HuH-7.5 (cell line): ENCODE measurements around the gene NUDCD3.

Experiments
- DNase-seq: peaks from one replicate; pipeline ENCODE4 v3.0.0; 2011; ENCODE audit warnings: low spot score

NUDCD3 gene

DNA sequence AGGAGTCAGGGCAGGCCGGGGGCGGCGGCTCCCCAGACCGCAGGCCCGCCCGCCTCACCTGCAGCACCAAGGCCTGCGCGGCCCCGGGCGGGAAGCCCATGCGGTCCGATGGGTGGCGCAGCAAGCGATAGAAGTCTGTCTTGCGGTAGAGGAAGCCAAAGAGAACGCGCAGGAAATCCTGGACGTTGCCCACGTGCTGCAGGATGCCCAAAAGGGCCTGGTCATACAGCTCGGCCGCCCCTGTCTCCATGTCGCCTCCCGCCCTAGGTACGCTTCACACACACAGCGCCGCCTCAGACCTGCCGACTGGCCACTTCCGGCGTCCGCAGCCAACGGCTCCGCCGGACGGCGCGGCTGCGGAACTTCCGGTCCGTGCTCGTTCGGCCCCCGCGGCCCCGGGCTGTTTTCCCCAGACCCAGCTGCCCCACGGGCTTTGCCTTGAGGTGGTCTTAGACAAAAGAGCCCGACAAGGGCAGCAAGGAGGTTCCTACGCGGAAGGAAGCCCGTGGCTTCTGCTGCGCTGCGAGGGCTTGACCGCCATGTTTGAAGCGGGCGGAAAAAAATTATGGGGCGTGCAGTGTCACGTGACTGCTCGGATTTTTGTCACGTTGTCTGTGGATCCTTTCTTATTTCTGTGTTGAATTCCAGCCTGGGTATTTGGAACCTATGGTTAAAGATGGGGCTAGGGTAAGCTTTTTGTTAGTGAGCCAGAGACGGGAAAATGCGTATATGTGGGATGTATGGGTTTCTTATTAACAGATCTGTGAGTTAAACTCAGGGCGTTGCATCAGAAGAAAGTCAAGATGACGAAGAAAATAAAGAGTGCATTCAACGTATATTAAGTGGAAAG, at the start of gene NUDCD3:
Gene NUDCD3, minus strand, starts transcription at position 308 of the 850 bp plus-strand sequence. Its CDS starts 58 bp downstream, at position 250.
- peak; percentile 82 for DNase-seq

DNA sequence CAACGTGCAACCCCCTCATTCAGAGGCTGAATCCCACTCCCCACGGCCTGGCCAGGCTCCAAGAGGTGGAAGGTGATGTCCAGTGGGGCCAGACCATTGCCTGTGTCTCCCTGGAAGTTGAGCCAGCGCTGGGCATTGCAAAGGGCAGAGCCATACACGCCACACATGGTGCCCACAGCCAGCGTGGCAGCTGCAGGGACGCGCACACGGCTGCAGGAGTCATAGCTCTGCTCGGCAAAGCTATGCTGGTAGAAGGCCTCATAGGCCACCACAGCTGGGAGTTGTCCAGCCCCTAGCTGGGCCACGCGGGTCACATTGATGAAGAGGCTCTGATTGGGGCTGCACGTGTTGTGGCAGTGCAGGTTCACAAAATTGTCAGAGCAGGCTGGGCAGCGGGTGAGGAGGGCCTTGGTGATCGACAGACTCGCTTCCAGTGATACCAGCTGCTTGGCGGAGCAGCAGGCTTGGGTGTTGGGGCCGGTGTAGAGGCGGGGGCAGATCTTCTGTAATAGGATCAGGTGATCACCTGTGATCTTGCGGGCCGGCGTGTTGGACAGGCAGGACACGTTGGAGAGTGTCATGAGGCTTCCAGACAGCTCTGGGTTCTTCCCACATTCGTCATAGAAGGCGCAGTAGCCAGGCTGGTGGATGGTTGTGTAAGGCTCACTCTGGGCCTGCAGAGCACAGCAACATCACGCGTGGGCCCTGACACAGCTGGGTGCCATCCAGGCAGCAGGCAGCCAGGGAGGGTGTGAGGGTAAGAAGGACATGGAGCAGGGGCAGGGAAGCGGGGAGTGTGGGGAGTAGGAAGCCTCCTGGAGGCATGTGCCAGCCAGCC, 49.4 kb upstream of the NUDCD3 start:
- no peak for DNase-seq

DNA sequence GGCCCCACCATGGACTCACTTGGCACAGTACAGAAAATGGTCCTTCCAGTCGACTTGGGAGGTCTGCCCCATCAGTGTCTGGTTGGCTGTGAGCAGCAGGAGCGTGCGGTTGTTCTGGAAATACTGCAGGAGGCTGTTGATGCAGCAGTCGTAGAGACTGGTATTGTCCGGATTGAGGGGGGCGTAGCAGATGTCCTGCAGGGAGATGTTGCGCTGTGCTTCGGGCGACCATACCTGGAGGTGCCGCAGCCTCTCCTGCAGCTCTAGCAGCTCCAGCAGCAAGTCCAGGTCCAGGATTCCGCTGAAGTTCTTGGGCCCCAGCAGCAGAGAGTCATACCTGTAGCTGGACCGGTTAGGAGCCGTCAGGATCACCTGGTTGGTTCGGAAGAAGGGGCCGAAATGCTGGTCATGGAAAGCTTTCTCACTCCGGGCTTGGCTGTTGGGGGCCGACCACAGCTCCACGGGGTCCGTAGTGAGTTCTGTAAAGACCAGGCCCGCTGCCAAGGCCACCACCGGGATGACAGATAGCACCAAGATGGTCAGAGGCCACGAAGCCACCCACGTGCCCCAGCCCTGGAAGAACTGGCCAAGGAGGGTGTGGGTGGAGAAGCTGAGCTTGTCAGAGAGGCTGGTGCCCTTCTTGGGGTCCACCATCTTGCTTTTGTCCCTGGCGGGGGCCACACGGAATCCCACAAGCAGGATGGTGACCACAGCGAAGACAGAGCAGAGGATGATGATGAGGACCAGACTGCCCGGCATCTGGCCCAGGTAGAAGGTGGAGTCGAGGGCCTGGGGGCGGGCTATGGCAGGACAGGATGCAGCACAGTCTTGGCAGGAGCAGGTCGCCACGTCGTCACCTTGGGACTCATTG, 48.6 kb upstream of the NUDCD3 start:
- no peak for DNase-seq

DNA sequence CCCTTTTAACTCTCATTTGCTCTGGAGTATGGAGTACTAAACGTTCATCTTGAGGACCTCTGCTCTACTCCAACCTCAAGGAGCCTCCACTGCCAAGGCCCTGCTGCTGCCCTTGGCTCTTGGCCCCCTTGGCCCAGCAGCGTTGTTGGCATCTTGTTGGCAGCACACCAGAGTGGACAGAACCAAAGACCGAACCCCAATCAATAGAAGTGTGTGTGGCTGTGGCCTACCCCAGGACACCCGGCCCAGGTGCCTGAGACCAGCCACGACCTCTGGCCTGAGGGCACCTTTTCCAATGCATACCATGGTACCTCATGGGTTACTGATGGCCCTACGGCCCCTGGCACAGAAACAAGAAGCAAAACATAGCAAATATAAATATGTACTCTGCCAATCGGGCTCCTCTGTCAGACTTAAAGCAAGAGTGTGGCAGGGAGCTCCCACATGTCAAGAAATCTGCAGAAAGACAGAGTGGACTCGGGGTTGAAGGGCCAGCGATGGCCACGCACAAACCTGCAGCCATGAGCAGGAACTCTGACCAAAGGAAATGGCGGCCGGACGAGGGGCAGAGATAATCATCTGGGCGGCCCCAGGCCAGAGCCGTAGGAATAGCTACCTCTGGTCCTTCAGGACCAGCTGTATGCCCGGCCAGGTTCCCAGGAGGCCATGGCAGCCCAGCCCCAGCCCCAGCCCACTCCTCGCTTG, 47.8 kb upstream of the NUDCD3 start:
- no peak for DNase-seq

- no peak for DNase-seq
Observed at GRCh38 chr7:44537442-44537841, 47.0 kb upstream of the NUDCD3 start.

- DNase-seq = no peak
Observed at GRCh38 chr7:44536090-44536489, 45.6 kb upstream of the NUDCD3 start.

GRCh38 chr7:44535348-44536064, 45.0 kb upstream of the NUDCD3 start:
- DNase-seq = no peak

DNA sequence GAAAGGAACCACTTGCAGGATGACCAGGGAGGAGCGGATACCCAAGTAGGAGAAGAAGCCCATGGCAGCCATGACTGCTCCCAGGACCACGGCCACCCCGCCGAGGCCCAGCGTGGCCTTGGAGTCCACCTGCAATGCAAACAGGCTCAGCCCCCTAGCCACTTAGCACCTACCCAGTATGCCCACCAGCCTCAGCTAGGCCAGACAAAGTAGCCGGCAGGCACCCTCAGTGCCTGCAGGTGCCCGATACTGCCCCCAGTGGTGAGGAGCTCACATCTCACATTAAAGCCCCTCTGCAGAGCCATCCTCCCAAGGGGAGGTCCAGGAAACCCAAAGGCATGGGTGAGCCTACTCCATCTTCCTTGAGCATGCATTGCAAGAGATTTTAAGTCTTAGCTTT, 44.0 kb upstream of the NUDCD3 start:
- peak; percentile 88 for DNase-seq

DNA sequence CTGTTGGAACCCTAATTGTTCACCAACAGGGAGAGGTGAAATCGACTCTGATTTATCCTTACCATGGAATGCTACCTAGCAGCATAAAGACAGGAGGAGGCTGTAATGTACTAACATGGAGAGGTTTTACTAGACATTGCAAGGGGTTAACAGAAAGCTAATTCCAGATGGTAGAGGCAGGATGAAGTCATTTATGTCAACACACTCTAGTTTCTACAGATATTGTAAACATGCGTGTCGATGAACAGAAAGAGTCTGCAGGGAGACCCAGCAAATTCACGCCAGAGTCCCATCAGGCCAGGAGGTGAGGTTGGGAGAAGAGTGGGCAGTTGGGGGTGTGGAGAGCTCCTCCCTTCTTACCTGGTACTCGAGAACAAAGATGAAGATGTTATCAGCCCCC, 43.6 kb upstream of the NUDCD3 start:
- DNase-seq = no peak

GRCh38 chr7:44533301-44534055, 43.0 kb upstream of the NUDCD3 start:
- DNase-seq = no peak

GRCh38 chr7:44531421-44532380, 41.2 kb upstream of the NUDCD3 start:
- no peak for DNase-seq

GRCh38 chr7:44530990-44531389, 40.5 kb upstream of the NUDCD3 start:
- DNase-seq = no peak

GRCh38 chr7:44524811-44525388, 34.4 kb upstream of the NUDCD3 start:
- no peak for DNase-seq

GRCh38 chr7:44522315-44522714, 31.9 kb upstream of the NUDCD3 start:
- DNase-seq = no peak

GRCh38 chr7:44521347-44522095, 31.1 kb upstream of the NUDCD3 start:
- DNase-seq = no peak

DNA sequence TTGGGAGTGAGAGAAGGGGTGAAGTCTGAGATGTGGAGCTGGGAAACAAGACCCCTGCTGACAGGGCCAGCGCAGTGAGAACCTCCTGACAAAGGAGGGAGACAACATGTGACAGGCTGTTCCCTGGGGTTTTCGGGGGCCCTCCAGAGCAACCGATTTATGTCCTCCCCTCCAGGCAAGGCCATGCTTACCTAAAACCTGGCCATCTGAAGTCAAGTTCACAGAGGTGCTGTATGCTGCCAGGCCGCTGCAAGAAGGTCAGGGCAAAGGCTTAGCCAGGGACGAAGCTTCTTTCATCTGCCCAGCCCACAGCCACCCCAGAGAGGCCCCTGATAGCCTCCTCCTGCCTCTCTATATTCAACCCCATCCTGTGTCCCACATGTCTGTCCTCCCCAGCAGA, 30.1 kb upstream of the NUDCD3 start:
- no peak for DNase-seq

DNA sequence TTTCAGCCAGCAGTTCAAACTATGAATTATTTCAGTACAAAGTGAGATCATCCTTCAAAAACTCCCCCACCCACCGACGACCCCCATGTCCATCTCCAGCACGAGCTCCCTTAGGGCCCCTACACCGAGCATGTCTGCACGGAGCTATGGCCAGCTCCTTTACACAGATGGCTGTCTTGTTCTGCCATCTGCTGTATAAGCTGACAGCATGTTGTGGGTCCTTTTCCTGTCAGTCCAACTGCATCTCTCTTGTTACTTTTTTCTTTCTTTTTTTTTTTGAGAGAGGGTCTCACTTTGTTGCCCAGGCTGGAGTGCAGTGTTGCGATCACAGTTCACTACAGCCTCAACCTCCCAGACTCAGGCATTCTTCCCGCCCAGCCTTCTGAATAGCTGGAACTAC, 29.1 kb upstream of the NUDCD3 start:
- no peak for DNase-seq

GRCh38 chr7:44518761-44519160, 28.3 kb upstream of the NUDCD3 start:
- no peak for DNase-seq
